NCI-H748 treated with DMSO at 0.1 percent for 48 hours (cell line): ENCODE results near the gene RHBG.
A peak's percentile ranks its signal among the peaks of the same experiment; 100 is the strongest.

Experiments used
- DNase-seq: peaks from one replicate; lab custom pipeline; 2025; lab: John Stamatoyannopoulos, UW

Gene RHBG

DNA sequence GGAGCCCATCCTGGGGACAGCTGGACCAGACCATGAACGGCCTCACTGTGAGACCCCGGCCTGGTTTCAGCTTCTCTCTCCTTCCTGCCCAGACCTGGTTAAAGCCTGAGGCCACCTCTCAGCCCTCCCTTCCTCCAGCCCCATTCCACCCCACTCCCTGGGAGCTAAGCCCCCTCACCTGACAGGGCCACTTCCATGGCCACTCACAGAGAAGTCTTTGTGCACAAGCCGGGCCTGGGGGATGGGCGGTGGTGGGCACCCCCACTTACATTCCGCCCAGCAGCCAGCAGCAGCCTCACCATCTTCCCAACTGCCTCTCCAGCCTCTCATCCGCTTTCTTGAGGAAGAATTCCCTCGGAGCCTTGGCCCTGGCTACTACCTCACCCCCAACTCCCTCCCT, 40.4 kb downstream of the RHBG start:
- no peak for DNase-seq

DNA sequence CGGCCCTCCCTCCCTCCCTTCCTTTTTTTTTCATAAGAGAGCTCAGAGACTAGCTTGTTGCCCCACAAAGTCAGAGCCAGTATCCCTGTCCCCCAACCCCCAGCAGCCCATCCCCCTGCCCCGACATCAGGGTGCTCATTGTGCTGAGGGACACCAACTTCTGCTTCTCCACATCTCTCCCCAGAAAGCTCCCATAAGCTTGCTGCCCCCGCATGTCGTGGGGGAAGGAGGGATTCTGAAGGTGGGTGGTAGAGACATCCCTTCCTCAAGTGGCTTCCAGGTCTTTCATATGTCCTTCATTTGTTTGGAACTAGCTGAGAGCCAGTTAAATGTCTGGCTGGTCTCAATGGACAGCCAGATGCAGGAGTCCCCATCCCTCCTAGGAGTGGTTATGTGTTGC, 41.2 kb downstream of the RHBG start:
- no peak for DNase-seq

DNA sequence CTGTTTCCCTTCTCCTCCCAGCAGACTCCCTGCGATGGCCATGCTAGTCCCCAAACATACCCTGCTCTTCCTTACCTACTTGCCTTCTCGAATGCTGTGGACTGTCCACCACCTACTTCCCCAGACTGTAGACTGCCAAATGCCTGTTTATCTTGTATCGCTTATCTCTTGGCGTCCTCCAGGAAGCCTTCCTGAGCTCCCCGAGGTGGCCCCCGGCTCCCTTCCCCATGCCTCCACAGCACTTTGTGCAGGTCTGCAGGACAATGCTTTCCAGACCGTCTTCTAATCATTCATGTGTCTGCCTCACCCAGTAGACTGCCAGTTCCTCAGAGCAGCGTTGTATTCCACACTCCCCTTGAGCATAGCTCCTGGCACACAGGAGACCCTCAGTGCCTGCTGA, 41.7 kb downstream of the RHBG start:
- no peak for DNase-seq

DNA sequence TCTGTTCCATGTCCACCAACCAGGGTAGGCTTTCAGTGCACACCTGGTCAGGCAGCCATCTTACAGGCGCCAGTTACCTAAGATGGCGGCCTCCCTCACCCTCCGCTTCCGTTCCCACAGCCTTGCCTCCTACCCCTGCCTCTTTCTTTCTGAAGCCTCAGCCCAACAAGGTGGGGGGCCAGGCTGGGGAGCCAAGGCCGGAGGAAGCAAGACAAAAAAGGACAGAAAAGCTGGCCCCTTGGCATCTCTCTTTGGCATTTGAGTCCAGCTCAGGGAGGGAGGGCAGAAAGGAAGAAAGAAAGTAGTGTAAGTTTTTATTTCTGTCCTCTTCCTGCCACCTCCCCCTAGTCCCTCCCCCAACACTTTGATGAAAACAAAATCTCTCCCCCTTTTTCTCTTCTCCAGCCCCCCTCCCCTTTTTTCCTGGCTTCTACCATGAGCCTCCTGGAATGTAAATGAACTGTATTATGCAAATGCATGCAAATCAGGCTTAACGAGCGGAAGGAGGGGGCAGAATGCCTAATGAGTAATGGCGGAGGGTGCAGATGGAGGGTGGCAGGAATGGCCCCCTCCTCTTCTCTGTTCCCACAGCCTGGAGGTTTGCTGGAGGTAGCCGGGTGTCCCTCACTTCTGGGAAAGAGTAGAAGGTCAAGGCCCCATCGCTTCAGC, 43.8 kb downstream of the RHBG start:
- no peak for DNase-seq

DNA sequence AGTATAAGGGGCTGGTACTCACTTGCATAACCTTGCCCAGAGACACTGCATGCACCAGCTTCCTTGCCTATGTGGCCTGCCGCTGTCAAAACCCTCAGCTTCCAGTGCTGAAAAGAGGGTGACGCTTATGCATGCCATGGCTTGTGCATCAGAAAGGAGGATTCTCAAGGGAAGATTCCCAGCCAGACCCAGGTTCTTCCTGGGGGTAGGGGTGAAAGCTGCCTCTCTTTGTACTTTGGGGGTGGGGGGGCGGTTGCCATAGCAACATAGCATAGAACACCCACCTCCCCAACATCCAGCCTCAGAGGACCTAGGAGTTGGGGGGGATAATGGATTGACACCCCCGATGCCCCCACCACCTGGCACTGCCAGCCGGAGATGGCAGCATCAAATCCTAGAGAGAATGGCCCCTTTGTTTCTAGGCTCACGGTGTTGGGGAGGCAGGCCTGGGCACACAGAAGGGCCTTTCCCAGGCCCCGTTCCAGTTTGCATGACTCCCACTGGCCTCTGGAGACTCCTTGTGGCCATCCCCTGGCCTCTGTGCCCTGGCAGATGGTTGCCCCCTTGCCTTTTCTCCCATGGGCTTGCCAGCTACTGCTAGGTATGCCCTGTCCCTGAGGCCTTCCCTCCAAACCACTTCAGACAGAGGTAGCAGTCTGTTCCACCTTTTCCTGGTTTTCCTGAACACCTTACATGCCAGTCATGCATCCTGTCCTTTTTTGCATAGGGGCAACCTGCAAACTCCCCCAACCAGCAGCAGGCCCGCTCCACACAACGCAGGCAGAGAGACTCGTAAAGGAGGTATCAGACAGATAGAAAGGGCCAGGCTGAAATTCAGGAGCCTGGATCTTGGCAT, 44.6 kb downstream of the RHBG start:
- DNase-seq: no peak

DNA sequence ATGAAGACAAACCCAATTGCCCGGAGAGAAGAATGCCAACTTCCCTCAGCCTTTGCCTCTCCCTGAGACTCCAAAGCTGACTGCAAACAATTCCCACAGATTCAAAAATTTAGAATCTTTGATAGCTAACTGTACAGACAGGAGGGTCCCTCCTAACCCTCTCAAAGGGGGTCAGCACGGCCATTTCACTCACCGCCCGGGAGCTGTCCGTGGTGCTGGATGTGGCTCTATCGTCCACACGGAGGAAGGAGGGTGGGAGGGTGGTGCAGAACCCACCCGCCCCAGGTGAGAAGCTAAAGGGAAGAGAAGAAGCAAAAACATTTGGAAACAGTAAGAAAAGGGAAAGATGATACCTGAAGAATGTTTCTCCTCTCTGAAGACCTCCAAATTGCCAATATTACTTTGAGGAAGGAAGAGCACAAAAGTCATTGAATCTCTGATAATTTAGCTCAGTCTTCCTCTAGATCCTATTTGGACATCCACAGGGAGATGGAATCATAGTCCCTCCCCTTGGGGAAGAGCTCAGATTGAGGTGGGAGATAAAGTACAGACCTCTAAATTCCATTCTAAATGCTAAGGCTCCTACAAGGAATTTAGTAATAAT, 45.6 kb downstream of the RHBG start:
- DNase-seq: no peak

DNA sequence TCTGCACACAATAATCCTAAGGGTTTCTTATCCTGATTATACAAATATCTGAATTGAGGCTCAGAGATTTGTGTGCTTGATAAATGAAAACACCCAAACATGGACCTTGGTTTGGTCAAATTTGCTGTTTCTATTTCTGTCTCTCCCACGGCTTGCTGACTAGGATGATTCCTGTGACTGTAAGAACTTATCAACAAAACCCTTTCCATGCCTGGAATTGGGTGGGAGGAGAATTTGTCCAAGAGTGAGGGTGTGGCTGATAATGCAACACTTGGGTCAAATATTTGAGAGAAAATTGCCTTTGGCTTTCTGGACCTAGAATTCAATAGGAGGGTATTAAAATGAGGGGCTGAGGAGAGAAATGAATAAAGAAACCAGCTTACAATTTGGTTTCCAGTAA, 48.0 kb downstream of the RHBG start:
- DNase-seq: no peak

DNA sequence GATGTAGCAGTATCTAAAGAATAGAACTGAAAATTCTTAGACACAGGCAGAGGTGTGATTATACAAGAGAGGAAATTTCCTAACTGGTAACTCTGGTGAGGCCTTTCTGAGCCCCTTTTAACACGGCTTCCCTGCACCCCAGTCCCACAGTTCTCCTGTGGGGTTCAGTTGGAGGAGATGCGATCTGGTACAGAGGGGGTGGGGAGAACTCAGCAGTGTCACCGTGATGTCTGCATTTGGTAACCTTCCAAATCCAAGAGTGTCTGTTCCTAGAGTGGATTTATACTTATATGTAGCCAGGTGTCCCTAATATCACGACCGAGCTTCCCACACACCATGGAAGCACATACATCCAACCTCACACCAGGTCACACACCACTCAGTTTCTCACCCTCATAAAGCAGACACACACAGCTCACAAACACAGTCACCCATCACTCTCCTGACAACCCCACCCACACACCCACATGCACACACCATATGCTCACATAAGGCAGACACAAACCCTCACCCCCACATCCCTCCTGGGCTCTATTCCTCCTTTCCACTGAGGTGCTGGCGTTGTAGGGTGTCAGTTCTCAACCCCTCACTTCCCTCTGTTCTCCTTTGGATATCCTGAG, 48.5 kb downstream of the RHBG start:
- DNase-seq: no peak

DNA sequence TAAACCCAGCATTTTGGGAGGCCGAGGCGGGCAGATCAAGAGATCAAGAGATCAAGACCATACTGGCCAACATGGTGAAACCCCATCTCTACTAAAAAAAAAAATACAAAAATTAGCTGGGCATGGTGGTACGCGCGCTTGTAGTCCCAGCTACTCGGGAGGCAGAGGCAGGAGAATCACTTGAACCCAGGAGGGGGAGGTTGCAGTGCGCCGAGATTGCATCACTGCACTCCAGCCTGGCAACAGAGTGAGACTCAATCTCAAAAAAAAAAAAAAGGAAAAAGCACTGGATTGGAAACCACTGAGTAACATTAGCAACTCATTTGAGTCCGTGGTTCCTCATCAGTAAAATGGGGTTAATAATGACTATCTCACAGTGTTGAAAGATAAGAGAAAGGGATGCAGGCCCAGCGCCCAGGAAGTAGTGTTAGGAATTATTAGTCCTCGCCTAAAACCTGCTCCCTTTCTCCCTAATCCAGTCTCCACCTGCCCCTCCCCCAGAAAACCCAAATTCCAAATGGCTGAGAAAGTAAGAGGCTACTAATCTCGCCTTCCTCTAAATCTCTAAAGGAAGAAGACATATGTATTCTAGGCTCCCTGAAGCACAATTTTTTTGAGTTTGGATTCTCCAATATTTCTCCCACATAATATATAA, 49.5 kb downstream of the RHBG start:
- no peak for DNase-seq

DNA sequence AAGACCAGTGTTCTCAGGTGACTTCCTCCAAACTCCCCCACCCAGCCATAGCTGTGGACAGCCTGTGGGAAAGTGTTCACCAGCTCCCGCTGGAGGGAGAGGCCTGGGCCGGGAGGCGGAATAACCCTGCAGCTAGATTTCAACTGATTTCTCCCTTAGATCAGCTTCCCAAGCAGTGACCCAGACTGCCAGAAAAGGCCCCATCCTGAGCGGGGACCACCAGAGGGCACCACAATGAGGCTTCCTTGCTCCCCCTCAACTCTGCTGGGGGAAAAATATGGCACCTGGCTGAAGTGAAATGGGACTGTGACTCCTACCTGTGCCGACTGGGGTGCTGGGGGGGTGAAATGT, 50.8 kb downstream of the RHBG start:
- DNase-seq: no peak

DNA sequence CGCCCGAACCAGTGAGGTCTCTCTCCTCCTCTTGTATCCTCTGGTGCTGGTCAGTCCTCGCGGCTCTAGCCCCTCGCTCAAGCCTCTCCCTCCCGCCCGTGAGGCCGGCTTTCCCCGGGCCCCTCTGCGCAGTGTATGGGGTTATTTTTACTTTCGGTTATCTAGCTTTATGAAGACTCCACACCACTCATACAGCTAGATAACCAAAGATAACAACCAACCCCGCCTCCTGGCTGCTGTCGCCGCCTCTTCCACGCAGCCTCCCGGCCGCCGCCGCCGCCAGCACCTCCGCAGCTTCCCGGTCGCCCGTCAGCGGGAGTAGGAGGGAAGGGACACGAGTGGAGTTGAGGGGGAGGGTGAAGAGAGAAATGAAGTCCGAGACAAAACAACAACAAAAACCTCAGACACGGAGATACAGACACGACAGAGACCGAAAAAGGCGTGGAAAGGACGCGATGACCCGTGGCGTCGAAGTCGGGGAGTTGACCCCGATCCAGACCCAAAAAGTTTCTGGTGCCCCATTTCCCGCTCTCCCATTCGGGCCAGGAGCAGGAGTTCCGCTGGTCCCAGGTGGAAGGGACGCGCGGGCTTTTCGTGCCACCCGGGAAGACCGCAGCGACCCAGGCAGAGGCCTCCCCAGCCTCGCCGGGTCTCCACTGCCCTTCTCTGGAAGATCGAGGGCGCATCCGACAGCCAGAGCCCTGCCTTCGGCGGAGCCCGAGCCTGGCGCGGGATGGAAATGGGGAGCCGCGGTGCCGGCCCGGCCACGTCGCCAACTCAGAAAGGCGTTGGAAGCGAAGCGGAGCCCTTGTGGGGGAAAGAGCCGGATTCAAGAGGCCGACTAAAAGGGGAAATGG, 51.4 kb downstream of the RHBG start:
- DNase-seq: no peak

DNA sequence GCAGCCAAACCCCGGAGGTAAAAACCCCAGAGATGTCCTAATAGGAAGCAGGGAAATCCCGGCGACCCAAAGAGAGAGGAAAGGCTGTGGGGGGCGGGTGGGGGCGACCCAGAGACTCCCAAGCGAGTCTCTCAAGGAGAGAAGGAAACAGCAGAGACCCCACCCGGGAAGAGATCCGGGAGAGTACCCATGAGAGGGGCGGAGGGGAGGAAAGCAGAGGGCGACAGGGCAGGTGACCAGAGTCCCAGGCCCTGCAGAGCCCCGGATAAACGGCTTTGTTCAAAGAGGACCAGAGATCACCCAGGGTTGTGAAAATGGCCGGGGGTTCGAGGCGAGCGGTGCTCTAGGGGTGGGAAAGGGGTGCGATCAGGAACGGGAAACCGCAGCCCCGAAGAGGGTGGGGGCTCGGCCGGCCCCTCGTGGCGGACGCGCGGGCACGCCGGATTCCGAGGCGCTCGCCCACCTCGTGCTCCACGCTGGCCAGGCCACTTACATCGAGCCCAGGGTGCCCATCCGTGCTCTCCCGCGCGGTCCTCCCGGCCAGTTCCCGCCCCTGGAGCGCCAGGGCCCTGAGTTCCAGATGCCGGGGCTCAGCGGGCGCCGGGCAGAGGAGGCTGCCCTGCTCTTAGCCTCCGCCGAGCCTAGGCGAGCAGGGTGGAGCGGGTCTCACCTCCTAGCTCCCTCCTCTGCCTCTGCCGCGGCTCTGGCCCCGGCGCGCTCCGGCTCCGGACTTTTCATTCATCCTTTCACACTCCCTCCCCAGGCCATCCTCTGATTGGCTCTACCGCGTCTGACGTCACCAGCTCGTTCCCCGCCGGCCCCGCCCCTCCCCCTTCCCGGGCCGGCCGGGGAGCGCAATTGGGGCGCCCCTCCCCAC, 52.3 kb downstream of the RHBG start:
- peak; percentile 68 for DNase-seq

DNA sequence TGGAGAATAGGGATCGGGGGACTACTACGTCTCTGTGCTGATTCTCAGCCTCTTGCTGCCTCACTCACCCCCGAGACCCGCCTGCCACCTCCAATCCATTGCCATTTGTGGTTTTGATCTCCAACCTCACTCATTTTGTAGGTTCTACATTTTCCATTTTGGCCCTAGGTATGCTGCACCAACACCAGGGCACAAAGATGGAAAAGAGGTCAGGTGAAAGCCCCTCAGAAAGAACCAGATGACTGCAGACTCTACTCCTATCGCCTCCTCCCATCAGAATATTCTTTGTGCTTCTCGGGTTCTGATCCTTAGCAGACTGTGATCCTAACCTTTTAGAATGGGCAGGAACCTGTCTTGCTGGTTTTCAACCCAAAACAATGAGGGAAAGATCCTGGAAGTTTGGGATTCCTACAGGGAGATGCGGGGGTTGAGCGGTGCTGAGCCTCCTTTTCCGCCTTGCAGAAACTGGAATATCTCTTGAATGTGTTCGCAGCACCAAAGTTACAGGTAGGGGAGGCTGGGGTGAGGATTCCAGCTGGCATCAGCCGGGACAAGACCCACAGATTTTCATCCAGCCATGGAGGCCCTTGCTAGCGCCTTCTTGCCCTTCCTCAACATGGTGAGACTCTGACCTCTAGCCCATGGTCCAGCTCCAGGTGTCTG, 53.1 kb downstream of the RHBG start:
- DNase-seq: no peak

DNA sequence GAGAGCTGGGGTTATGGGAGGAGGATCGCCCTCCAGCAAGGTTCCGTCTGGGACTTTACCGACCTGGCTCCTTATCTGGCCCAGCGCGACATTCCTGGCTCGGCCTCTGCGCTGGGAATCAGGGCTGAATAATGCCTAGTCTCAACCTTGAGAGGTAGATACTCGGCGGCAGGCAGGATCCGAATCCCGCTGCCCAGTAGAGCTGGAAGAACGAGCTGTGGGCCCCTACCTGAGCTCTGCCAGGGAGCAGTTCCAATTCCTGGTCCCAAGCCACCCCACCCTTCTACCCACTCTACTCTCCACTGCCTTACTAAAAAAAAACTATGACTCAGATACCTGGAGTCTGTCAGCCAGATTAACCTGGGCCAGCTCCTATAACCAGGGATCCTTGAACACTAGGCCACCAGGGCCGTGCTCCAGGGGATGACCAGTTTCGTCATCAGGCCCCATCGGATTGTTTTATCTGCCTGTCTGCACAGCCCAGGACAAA, 53.6 kb downstream of the RHBG start:
- DNase-seq: no peak

DNA sequence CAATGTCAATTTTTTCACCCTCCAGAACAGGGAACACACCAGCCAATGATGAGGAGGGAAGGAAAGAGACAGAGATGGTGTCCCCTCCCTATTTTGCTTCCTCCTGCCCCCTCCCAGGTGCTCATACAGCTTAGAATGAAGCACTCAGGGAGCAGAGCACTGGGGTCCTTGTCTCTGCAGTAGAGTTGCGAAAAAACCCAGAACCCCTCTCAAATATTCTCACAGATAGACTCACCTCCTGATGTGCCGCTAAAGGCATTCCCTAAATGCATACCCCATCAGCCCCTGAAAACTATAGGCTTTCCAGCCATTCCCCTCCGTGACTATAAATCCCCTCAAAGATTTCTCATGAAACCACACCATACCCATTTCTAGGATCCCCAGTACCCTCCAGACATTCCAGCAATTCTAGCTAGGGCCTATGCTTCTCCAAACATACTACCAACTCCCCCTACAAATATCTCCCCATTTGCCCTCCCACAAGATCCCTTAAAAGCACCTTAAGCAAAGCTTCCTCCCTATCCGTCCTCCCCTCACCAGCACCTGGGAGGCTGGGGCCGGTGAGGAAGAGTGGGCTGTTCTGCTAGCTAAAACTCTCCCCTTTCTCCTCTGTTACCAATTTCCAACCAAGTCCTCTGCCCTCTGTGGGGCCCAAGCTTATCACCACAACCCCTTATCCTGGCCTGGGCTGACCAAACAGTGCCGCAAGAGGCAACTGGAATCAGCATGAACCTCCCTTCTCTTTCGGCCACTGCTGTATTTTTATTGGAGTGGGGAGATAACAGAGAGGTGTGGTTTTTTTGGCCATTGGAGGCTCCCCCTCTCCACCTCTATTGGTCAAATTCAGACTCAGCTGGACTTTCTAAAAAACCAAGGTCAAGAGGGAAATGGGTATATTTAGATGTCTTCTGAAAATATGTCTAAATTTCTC, 54.7 kb downstream of the RHBG start:
- no peak for DNase-seq

DNA sequence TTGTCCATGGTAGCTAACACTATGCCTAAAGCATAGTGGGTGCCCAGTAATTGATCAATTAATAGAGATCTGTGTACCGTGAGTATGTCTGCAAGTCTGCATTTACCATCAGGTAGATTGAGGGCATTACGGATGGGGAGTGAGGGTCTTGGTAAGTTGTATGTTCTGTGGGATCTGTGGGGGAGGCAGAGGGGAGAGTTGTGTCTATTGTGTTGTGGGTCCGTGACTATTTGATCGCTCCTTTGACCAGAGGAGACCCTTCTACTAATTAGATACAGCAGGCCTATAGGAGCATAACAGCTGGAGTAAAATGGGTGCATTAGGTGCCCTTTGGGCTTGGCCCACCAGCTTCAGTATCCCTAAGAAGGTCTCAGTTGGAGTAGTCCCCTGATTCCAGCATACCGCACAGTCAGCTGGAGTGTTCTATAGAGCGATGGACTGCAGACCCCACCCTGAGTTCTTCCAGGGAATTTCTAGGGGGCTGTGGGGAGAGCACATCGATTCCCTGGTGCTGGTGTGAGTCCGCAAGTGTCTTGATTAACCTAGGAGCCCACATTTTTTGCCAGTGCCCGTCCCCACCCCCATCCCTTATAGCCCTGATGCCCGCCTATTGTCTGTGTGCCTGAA, 55.9 kb downstream of the RHBG start:
- no peak for DNase-seq

DNA sequence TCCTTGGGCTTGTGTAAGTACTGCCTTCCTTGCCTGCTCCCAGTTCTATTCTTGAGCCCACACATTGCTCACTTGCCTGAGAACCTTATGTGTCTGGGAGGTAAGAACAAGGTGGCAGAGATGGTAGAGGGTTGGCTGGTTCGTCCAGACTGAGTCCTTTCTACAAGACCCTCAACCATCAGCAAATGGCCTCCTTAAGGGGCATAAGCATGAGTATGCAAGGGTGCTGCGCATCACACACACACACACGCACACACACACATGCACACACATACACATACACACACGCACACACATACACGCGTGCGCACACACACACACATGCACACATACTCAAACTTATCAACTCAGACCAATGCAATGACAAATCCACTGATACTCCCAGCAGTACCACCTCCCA, 56.9 kb downstream of the RHBG start:
- DNase-seq: no peak

DNA sequence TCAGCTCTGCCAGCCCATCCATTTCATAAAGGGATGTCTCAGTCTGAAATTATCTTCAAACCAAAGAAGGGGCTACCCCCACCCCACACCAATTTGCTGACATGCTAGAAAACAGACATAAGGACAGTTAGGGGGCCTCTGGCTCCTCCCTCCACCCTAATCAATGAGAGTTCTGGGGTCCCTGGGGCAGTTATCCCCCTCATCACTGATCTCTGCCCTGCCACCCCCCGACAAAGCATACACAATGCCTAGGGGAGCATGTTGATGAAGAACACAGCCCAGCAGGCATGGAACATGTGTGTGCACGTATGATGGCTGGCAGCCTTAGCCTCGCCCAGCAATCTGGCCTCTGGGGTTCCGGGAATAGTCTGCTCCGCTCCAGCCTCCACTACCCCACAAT, 58.9 kb downstream of the RHBG start:
- no peak for DNase-seq
